GM12892 (cell line): ENCODE data around the gene TBC1D22A.

Experiments
- POLR2A ChIP-seq: IDR thresholded peaks from 2 replicates; pipeline ENCODE4 v1.6.1; 2011; ENCODE audit warnings: low read depth, low read length, control low read depth
- POLR2AphosphoS5 ChIP-seq: IDR thresholded peaks from 2 replicates; pipeline ENCODE4 v1.6.1; 2011; ENCODE audit warnings: low read depth, low read length, control low read depth
- TAF1 ChIP-seq: IDR thresholded peaks from 2 replicates; pipeline ENCODE4 v1.6.1; 2011; ENCODE audit warnings: low read depth, mild to moderate bottlenecking, control low read depth, low read length, borderline replicate concordance

- TF ChIP-seq TAF1 (no peak), POLR2AphosphoS5 (no peak), POLR2A (no peak)
Observed at GRCh38 chr22:47203554-47203991, 441.1 kb downstream of the TBC1D22A start.
